KOPT-K1 (cell line): ENCODE results near the gene ADPRM.

Source experiments
- H3K27ac ChIP-seq: fragments of 200-600 bp; sonication (generic); 2 replicates; pipeline ENCODE4 v1.5.1; 2016; ENCODE audit warnings: antibody characterized with exemption, mild to moderate bottlenecking, low read depth, low read length; ENCODE audit not compliant: poor library complexity, severe bottlenecking
- H3K36me3 ChIP-seq: fragments of 200-600 bp; sonication (generic); 2 replicates; pipeline ENCODE4 v1.5.1; 2017; ENCODE audit warnings: antibody characterized with exemption, mild to moderate bottlenecking, low read length, moderate library complexity; ENCODE audit not compliant: insufficient read depth
- H3K9me3 ChIP-seq: fragments of 200-600 bp; sonication (generic); 2 replicates; pipeline ENCODE4 v1.5.1; 2017; ENCODE audit warnings: antibody characterized with exemption, low read length, mild to moderate bottlenecking; ENCODE audit not compliant: insufficient read depth, poor library complexity, severe bottlenecking

The ADPRM gene

GRCh38 chr17:10758062-10758461, 60.7 kb downstream of the ADPRM start:
- Histone ChIP-seq H3K27ac (no peak overlapping the region), H3K36me3 (no peaks in the 10 kb centered on the region), H3K9me3 (no peaks in the 10 kb centered on the region)
